IPS-NIHi7 (cell line): ENCODE measurements around the gene HARS1.
"Not testable (repeated sequence)": the region's sequence is repeated elsewhere in the genome, so short reads cannot be mapped to it uniquely, and the experiment has no call there.

ENCODE experiments used
- DNase-seq: peaks from one replicate; pipeline ENCODE4 v3.0.0; 2012; ENCODE audit warnings: mixed read lengths; ENCODE audit errors: extremely low spot score

Gene HARS1

GRCh38 chr5:140633021-140633471, 58.1 kb downstream of the HARS1 start, which contains the start of gene CD14:
TSS of gene CD14 (minus strand) at chr5:140633175. CDS start at chr5:140633071, 104 bp downstream.
- no peak for DNase-seq

- DNase-seq, result no peak
Measured at GRCh38 chr5:140632366-140633020, 58.7 kb downstream of the HARS1 start.

DNA sequence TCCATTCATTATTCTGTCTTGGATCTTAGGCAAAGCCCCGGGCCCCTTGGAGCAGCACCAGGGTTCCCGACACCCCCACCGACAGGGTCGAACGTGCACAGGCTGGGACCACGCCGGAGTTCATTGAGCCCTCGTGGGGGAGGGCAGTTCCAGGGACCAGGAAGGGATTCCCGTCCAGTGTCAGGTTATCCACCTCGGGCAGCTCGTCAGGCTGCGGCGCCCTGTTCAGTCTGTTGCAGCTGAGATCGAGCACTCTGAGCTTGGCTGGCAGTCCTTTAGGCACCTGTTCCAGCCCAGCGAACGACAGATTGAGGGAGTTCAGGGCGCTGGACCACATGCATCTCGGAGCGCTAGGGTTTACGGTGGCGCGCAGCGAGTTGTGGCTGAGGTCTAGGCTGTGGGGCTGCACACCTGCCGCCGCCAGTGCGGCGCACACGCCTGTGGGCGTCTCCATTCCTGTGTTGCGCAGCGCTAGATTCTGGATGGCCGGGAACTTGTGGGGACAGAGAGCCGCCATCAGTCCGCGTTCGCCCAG, 59.3 kb downstream of the HARS1 start:
- no peak for DNase-seq

DNA sequence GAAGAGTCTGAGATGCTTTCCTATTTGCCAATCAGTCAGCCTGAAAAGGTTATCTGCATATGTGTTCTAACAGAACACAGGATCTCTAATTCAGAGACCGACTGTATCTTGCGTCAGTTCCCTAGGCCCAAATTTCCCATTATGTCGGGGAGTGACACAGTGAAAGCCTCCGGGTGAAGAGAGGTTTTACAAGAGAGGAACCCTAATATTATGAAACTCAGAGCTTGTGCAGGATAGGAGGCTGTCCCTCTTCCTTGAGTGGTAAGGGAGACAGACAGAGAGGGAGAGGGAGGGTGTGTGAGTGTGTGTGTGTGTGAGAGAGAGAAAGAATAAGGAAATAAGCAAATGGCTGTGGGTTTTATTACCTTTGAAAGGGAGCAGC, 60.1 kb downstream of the HARS1 start:
- DNase-seq, result no peak

DNA sequence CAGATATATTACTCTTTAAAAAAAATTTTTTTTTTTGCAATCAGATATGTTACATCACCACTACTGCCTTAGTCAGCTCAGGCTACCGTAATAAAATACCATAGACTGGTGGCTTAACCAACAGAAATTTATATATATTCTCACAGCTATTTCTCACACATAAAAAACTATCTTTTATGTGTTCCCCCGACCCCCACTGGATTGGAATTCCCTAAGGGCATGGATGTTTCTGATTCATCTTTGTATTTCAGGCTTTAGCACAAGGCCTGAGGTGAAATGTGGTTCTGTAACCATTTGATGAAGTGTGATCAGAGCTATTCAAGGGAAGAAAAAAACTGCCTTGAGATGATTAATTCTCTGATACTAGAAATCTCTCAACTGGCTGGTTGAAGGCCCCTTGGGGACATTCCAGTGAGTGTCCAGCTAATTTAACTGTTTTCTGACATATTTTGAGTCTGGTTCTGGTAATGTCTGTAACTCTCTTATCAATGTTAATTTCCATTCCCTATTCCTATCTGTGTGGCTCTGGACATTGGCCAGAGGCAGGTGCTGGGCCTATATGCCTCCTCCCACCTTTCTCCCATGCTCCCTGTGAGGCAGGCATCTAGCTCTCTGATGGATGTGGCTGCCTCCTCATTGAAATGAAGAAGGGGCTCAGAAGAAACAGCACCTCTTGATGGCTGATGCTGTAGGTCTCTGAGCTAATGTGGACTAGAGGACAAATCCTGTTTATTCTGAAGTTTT, 60.7 kb downstream of the HARS1 start:
- no peak for DNase-seq

DNA sequence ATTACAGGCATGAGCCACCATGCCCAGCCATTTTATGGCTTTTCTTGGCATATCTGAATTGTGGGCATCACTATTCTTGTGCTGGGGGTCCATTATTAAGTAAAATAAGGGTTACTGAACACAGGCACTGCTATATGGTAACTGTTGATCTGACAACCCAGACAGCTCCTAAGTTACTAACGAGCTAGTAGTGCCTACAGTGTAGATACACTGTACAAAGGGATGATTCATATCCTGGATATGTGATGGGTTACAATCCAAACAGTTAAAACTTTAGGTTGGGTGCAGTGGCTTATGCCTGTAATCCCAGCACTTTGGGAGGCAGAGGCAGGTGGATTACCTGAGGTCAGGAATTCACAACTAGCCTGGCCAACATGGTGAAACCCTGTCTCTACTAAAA, 62.5 kb downstream of the HARS1 start:
- DNase-seq, result no peak

DNA sequence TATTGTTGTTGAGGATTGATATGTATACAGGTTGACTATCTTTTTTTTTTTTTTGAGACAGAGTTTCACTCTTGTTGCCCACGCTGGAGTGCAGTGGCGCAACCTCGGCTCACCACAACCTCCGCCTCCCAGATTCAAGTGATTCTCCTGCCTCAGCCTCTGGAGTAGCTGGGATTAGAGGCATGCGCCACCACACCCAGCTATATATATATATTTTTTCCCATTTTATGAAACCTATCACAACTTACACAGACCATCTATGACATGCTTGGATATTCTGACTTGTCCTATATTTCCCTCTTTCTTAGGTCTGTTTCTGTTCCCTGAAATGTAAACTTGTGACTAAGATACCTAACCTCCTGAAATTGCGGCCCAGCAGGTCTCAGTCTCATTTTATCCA, 63.2 kb downstream of the HARS1 start:
- no peak for DNase-seq

GRCh38 chr5:140624886-140625285, 66.3 kb downstream of the HARS1 start:
- DNase-seq, result not testable (repeated sequence)
